SK-N-SH treated with all-trans-retinoic acid at 6 μM for 48 hours (cell line): ENCODE data around the gene ZNF503.

Source experiments
- ARNTL ChIP-seq: fragments of 450-650 bp; formaldehyde crosslinking; IDR thresholded peaks from 2 replicates; pipeline ENCODE4 v1.5.0; 2020; ENCODE audit warnings: low read depth, mild to moderate bottlenecking, moderate library complexity, borderline replicate concordance
- CSDC2 ChIP-seq: fragments of 250-450 bp; sonication (Bioruptor Pico); IDR thresholded peaks from 2 replicates; pipeline ENCODE4 v1.5.0; 2020; ENCODE audit warnings: mild to moderate bottlenecking, moderate library complexity
- ESRRG ChIP-seq: fragments of 250-450 bp; sonication (Bioruptor Pico); IDR thresholded peaks from 2 replicates; pipeline ENCODE4 v1.6.1; 2021; ENCODE audit warnings: mild to moderate bottlenecking
- GLIS3 ChIP-seq: fragments of 250-450 bp; sonication (Bioruptor Pico); IDR thresholded peaks from 2 replicates; pipeline ENCODE4 v1.5.0; 2020; ENCODE audit warnings: mild to moderate bottlenecking, moderate library complexity
- OSR1 ChIP-seq: fragments of 250-450 bp; sonication (Bioruptor Pico); IDR thresholded peaks from 2 replicates; pipeline ENCODE4 v1.8.0; 2022; ENCODE audit warnings: moderate library complexity, mild to moderate bottlenecking, inconsistent platforms
- POU6F1 ChIP-seq: fragments of 250-450 bp; sonication (Bioruptor Pico); IDR thresholded peaks from 2 replicates; pipeline ENCODE4 v1.8.0; 2021; ENCODE audit warnings: low read depth, mild to moderate bottlenecking, moderate library complexity, borderline replicate concordance
- PPARA ChIP-seq: fragments of 250-450 bp; sonication (Bioruptor Pico); IDR thresholded peaks from 2 replicates; pipeline ENCODE4 v1.5.0; 2020; ENCODE audit warnings: mild to moderate bottlenecking, borderline replicate concordance
- RARB ChIP-seq: fragments of 250-450 bp; sonication (Bioruptor Pico); IDR thresholded peaks from 2 replicates; pipeline ENCODE4 v1.8.0; 2021; ENCODE audit warnings: mild to moderate bottlenecking, moderate library complexity
- TCF4 ChIP-seq: fragments of 250-450 bp; sonication (Bioruptor Pico); IDR thresholded peaks from 2 replicates; pipeline ENCODE4 v1.8.0; 2021; ENCODE audit warnings: mild to moderate bottlenecking, moderate library complexity, borderline replicate concordance
- ZFP3 ChIP-seq: fragments of 250-450 bp; sonication (Bioruptor Pico); IDR thresholded peaks from 2 replicates; pipeline ENCODE4 v1.5.0; 2020; ENCODE audit warnings: mild to moderate bottlenecking, moderate library complexity
- ZFP30 ChIP-seq: fragments of 450-650 bp; formaldehyde crosslinking; IDR thresholded peaks from 2 replicates; pipeline ENCODE4 v1.5.0; 2022; ENCODE audit warnings: mild to moderate bottlenecking, moderate library complexity
- TF ChIP-seq, protein P1 (sequence below): fragments of 250-450 bp; sonication (Bioruptor Pico); IDR thresholded peaks from 2 replicates; pipeline ENCODE4 v1.8.0; 2020; ENCODE audit warnings: mild to moderate bottlenecking, moderate library complexity, borderline replicate concordance

DNA sequence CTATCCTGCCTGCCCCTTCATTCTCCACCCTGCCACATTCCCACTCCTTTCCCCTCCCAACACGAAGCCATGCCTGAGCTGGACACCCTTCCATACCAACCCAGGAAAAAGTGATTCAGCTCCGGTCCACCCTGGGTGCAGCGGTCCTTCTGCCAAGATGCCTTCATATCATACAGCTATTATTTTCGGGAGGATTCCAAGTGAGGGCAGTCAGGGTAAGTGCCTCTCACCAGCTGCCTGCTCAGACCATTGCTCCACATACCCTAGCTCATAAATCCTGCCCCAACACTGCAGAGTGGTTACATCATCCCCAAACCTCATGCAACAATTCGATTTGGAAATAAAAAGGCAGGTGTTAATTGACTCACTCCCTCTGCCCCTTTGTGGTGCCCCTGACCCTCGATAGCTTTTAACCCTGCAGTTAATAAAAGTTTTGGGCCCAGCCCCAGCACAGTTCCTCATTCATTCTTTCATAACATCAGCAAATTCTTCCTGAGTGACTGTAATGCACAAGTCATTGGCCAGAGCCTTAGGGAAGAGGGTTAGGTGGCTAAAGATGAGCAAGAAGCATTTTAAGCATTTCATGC is 42.6 kb downstream of the ZNF503 start:
- TF ChIP-seq RARB (no peak), POU6F1 (CRISPR knock-in tag) (no peak), ZFP3 (CRISPR knock-in tag) (no peak), ZFP30 (CRISPR knock-in tag) (no peak), ARNTL (CRISPR knock-in tag) (no peak), OSR1 (CRISPR knock-in tag) (no peak), TCF4 (no peak), PPARA (no peak), ESRRG (CRISPR knock-in tag) (no peak), CSDC2 (CRISPR knock-in tag) (no peak), GLIS3 (no peak)
- TF ChIP-seq, protein P1, sequence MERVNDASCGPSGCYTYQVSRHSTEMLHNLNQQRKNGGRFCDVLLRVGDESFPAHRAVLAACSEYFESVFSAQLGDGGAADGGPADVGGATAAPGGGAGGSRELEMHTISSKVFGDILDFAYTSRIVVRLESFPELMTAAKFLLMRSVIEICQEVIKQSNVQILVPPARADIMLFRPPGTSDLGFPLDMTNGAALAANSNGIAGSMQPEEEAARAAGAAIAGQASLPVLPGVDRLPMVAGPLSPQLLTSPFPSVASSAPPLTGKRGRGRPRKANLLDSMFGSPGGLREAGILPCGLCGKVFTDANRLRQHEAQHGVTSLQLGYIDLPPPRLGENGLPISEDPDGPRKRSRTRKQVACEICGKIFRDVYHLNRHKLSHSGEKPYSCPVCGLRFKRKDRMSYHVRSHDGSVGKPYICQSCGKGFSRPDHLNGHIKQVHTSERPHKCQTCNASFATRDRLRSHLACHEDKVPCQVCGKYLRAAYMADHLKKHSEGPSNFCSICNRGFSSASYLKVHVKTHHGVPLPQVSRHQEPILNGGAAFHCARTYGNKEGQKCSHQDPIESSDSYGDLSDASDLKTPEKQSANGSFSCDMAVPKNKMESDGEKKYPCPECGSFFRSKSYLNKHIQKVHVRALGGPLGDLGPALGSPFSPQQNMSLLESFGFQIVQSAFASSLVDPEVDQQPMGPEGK (CRISPR knock-in tag): no peak
